Hepatocyte (in vitro differentiated cells): ENCODE results near the gene KLK11.

Source experiments
- CTCF ChIP-seq: fragments of 200-600 bp; sonication (generic); IDR thresholded peaks from 2 replicates; pipeline ENCODE4 v1.5.1; 2016; ENCODE audit warnings: antibody characterized with exemption, mild to moderate bottlenecking; ENCODE audit not compliant: poor library complexity
- EZH2 ChIP-seq: fragments of 200-600 bp; sonication (generic); IDR thresholded peaks from 2 replicates; pipeline ENCODE4 v1.6.1; 2016; ENCODE audit warnings: antibody characterized with exemption, mild to moderate bottlenecking, borderline replicate concordance

- no peak for TF ChIP-seq CTCF
- no peak for TF ChIP-seq EZH2
These were observed 16.2 kb downstream of the KLK11 start for GRCh38 chr19:51010066-51010795.
